Skeletal muscle satellite cell (primary cell): ENCODE data around the gene ESR1.
A peak's percentile ranks its signal among the peaks of the same experiment; 100 is the strongest.

Experiments used
- H3K27me3 ChIP-seq: 2 replicates; pipeline ENCODE4 v1.7.0; 2013; ENCODE audit warnings: low read length; ENCODE audit not compliant: control insufficient read depth, insufficient read depth
- H3K36me3 ChIP-seq: 2 replicates; pipeline ENCODE4 v1.7.0; 2013; ENCODE audit warnings: mild to moderate bottlenecking, control low read depth, low read length; ENCODE audit not compliant: insufficient read depth
- H3K4me1 ChIP-seq: 2 replicates; pipeline ENCODE4 v1.7.0; 2013; ENCODE audit warnings: low read length; ENCODE audit not compliant: control insufficient read depth, insufficient read depth
- H3K4me2 ChIP-seq: 2 replicates; pipeline ENCODE4 v1.7.0; 2013; ENCODE audit warnings: mild to moderate bottlenecking, low read length
- H3K4me3 ChIP-seq: 2 replicates; pipeline ENCODE4 v1.7.0; 2013; ENCODE audit warnings: low read length
- H3K9ac ChIP-seq: 2 replicates; pipeline ENCODE4 v1.7.0; 2013; ENCODE audit warnings: mild to moderate bottlenecking, low read depth, low read length, moderate library complexity
- H3K9me3 ChIP-seq: replicated peaks from 2 replicates; pipeline ENCODE4 v1.7.0; 2013; ENCODE audit warnings: mild to moderate bottlenecking, control low read depth, low read length

The ESR1 gene

DNA sequence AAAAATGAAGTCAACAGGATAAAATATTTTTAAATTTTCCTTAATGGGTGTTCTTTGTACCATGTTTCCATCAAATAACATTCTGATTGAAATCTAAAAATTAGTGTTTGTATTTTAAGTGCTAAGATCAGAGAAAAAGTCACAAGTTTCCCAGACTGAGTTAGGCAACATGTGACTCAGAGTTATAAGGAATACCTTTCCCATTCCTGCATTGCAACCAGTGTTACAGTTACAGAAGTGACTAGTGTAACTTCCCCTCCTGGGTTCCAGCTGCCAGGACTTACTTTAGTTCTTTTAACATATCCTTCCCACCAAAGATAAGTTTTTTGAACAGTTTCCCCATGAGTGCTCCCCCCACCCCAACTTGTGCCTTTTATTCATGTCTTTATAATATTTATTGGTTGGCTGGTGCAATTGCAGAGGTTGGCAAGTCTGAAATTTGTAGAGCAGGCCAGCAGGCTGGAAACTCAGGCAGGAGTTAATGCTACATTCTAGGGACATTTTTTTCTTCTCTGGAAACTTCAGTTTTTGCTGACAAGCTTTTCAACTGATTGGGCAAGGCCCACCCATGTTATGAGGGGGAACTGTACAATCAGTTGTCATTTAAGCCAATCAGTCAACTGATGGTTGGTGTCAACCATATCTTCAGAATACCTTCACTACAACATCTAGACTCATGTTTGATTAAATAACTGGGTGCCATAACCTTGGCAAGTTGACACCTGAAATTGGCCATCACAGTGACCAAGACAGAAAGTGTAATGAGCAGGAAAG lies 22.9 kb upstream of the ESR1 start:
- no peaks in the 10 kb centered on the region for H3K4me1 ChIP-seq
- no peak overlapping the region for H3K9ac ChIP-seq
- H3K4me2 ChIP-seq: no peak overlapping the region

DNA sequence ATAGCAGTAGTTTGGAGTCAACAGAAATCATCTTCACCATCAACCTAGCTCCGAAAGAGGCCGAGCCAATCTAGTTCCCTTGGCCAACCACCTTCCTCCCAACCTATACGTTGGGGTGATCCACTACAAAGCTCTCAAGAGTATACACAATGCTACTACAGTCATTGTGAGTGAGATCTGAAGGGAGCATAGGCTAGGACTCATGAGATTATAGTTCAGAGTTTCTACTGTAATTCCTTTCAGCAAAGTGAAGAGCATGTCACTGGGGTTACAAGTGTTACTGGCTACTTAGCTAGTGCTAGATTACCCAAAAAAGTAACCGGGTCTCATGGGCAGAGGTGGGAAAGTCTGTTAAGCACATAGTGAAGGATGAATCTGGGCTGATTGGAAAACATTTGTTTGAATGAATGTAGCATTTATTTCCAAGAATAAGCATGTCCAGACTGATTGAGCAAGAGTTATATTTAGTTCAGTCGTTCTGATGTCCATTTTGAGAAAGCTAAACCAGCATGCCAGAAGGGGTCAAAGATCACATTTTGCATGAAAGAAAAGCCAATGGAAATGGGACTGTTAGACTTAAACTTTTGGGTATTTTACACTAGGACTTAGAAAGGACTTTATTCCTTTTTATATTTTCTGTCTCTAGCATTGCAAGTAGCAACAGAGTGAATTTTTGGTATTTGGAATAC lies 10.5 kb upstream of the ESR1 start:
- Histone ChIP-seq H3K4me2 (no peak overlapping the region), H3K27me3 (no peaks in the 10 kb centered on the region), H3K4me3 (no peak overlapping the region), H3K4me1 (no peaks in the 10 kb centered on the region), H3K9ac (no peak overlapping the region), H3K9me3 (no peaks in the 10 kb centered on the region), H3K36me3 (no peaks in the 10 kb centered on the region)

More for the DNA sequence above, 22.9 kb upstream of the ESR1 start:
- no peaks in the 10 kb centered on the region for H3K36me3 ChIP-seq
- no peaks in the 10 kb centered on the region for H3K27me3 ChIP-seq
- no peaks in the 10 kb centered on the region for H3K9me3 ChIP-seq
- no peak overlapping the region for H3K4me3 ChIP-seq

DNA sequence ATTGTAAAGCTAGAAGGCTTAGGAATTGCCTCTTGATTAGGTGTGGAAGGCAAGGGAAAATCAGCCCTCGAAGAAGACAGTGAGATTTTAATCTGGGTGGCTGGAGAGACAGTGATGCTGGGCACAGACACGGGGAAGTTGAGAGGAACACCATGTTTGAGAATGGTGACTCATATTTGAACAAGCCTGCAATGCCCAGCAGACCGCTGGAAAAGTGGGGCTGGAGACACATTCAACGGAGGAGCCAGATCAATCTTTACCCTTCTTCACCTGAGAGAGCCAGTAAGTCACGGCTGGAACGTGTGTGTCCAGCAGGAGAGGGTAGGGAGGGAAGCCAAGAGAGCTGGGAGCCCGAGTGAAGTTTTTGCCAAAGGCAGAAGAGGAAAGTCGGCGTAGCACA lies 3.7 kb upstream of the ESR1 start:
- H3K9me3 ChIP-seq: no peaks in the 10 kb centered on the region
- H3K4me3 ChIP-seq: no peak overlapping the region
- H3K27me3 ChIP-seq: peaks cover 45% of the 10 kb centered on the region
- H3K4me1 ChIP-seq: peaks cover 31% of the 10 kb centered on the region
- H3K4me2 ChIP-seq: no peak overlapping the region
- no peak overlapping the region for H3K9ac ChIP-seq
- no peaks in the 10 kb centered on the region for H3K36me3 ChIP-seq

DNA sequence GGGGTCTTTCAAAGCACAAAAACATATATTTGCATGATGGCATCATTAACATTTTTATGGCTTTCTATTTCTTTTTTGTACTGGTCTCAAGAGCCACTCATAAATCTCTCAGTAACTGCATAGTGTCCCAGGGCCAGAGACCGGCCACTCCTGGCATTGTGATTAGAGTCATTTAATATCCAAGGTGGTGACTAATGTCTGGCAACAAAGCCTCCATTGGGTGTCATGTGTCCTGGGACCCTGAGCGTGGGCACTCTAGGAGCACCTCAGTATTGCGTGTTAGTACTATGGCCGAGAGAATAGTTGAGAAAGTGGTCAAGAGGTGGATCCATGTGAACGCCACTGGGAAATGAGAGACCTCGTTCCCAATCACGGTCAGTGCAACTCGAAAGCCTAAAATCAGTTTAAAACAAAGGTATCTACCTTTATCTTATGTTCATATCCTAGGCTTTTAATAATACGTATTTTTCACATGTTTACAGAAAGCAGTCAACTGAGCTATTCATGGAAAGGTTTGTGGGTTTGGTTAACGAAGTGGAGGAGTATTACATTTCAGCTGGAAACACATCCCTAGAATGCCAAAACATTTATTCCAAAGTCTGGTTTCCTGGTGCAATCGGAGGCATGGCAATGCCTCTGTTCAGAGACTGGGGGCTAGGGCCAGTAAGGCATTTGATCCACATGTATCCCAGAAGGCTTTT lies 2.7 kb upstream of the ESR1 start:
- Histone ChIP-seq H3K36me3 (no peaks in the 10 kb centered on the region), H3K4me3 (peak overlapping the region; percentile 5), H3K9me3 (no peaks in the 10 kb centered on the region), H3K4me1 (peaks cover 34% of the 10 kb centered on the region), H3K9ac (no peak overlapping the region), H3K4me2 (peak overlapping the region; percentile 66), H3K27me3 (peaks cover 54% of the 10 kb centered on the region)

DNA sequence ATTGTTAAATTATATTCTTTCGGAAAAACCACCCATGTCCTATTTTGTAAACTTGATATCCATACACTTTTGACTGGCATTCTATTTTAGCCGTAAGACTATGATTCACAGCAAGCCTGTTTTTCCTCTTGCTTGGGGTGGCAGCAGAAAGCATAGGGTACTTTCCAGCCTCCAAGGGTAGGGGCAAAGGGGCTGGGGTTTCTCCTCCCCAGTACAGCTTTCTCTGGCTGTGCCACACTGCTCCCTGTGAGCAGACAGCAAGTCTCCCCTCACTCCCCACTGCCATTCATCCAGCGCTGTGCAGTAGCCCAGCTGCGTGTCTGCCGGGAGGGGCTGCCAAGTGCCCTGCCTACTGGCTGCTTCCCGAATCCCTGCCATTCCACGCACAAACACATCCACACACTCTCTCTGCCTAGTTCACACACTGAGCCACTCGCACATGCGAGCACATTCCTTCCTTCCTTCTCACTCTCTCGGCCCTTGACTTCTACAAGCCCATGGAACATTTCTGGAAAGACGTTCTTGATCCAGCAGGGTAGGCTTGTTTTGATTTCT lies 2.1 kb upstream of the ESR1 start:
- peak overlapping the region; percentile 51 for H3K4me3 ChIP-seq
- no peaks in the 10 kb centered on the region for H3K9me3 ChIP-seq
- H3K9ac ChIP-seq: no peak overlapping the region
- H3K4me1 ChIP-seq: peaks cover 34% of the 10 kb centered on the region
- H3K4me2 ChIP-seq: peak overlapping the region; percentile 66
- peaks cover 61% of the 10 kb centered on the region for H3K27me3 ChIP-seq
- no peaks in the 10 kb centered on the region for H3K36me3 ChIP-seq

DNA sequence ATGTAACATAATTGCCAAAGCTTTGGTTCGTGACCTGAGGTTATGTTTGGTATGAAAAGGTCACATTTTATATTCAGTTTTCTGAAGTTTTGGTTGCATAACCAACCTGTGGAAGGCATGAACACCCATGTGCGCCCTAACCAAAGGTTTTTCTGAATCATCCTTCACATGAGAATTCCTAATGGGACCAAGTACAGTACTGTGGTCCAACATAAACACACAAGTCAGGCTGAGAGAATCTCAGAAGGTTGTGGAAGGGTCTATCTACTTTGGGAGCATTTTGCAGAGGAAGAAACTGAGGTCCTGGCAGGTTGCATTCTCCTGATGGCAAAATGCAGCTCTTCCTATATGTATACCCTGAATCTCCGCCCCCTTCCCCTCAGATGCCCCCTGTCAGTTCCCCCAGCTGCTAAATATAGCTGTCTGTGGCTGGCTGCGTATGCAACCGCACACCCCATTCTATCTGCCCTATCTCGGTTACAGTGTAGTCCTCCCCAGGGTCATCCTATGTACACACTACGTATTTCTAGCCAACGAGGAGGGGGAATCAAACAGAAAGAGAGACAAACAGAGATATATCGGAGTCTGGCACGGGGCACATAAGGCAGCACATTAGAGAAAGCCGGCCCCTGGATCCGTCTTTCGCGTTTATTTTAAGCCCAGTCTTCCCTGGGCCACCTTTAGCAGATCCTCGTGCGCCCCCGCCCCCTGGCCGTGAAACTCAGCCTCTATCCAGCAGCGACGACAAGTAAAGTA lies 547 bp upstream of the ESR1 start:
- H3K4me1 ChIP-seq: peaks cover 34% of the 10 kb centered on the region
- peak overlapping the region; percentile 58 for H3K4me3 ChIP-seq

DNA sequence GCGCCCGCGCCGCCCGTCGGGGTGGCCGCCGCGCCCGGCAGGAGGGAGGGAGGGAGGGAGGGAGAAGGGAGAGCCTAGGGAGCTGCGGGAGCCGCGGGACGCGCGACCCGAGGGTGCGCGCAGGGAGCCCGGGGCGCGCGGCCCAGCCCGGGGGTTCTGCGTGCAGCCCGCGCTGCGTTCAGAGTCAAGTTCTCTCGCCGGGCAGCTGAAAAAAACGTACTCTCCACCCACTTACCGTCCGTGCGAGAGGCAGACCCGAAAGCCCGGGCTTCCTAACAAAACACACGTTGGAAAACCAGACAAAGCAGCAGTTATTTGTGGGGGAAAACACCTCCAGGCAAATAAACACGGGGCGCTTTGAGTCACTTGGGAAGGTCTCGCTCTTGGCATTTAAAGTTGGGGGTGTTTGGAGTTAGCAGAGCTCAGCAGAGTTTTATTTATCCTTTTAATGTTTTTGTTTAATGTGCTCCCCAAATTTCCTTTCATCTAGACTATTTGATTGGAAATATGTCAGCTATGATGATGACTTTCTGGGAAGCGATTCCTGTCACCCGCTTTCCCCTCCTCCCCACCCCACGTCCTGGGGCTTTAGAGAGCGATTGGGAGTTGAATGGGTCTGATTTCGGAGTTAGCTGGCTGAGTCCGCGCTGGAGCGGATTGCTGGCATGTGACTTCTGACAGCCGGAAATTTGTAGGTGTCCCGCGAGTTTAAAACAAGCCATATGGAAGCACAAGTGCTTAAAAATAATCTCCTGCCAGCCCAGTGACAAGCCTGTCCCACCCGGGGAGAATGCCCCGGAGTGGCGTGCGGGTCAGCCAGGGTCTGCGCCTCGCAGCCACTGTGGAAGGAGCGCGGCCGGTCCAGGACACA lies 1.1 kb downstream of the ESR1 start:
- no peaks in the 10 kb centered on the region for H3K9me3 ChIP-seq

More for the DNA sequence above, 547 bp upstream of the ESR1 start:
- H3K9ac ChIP-seq: no peak overlapping the region
- H3K36me3 ChIP-seq: no peaks in the 10 kb centered on the region
- peak overlapping the region; percentile 81 for H3K4me2 ChIP-seq
- H3K27me3 ChIP-seq: peaks cover 74% of the 10 kb centered on the region
- H3K9me3 ChIP-seq: no peaks in the 10 kb centered on the region

DNA sequence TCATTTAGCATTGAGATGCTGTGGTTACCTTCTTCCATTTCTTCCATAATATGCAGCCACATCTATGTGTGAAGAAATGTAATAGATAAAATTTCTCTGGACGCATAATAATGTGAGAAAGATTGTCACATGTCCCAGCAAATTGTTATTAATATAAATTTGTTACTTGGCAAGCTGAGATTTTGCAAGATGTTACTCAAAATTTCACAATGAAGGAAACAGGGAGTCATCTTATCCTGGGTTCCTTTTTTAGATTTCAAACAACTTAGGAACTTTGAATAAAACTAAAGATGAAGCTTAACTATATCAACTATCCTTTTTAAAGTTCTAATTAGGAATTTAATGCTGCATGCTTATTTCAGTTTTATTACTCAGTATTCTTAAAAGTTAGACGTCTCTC lies 3.6 kb downstream of the ESR1 start:
- Histone ChIP-seq H3K4me1 (peaks cover 21% of the 10 kb centered on the region), H3K27me3 (peaks cover 76% of the 10 kb centered on the region), H3K4me2 (no peak overlapping the region), H3K4me3 (no peak overlapping the region), H3K9me3 (no peaks in the 10 kb centered on the region), H3K9ac (no peak overlapping the region), H3K36me3 (no peaks in the 10 kb centered on the region)

More for the DNA sequence above, 1.1 kb downstream of the ESR1 start:
- H3K4me2 ChIP-seq: peak overlapping the region; percentile 81
- peaks cover 79% of the 10 kb centered on the region for H3K27me3 ChIP-seq
- no peak overlapping the region for H3K9ac ChIP-seq
- peak overlapping the region; percentile 58 for H3K4me3 ChIP-seq
- H3K36me3 ChIP-seq: no peaks in the 10 kb centered on the region
- H3K4me1 ChIP-seq: peaks cover 34% of the 10 kb centered on the region

DNA sequence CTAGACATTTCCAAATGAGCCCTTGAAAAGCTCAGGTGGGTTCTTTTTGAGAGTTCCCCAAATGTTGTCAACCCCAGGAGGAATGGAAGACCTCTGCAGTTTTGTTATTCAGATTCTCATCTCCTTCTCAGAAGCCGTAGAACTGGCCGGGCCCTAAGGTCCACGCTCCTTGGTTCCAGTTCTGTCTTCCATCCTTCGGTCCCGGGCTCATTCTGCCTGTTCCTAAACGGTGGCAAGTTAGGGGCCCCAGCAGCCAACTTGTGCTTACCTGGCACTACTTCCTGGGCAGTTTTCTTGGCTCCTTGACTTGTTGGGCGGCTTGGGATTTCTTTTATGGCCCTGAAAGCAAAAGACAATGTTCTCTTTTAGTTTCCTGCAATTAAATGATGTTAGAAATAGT lies 6.4 kb downstream of the ESR1 start:
- Histone ChIP-seq H3K4me2 (no peak overlapping the region), H3K27me3 (peaks cover 63% of the 10 kb centered on the region), H3K9ac (no peak overlapping the region), H3K4me3 (no peak overlapping the region), H3K4me1 (peaks cover 2% of the 10 kb centered on the region), H3K36me3 (no peaks in the 10 kb centered on the region), H3K9me3 (no peaks in the 10 kb centered on the region)

DNA sequence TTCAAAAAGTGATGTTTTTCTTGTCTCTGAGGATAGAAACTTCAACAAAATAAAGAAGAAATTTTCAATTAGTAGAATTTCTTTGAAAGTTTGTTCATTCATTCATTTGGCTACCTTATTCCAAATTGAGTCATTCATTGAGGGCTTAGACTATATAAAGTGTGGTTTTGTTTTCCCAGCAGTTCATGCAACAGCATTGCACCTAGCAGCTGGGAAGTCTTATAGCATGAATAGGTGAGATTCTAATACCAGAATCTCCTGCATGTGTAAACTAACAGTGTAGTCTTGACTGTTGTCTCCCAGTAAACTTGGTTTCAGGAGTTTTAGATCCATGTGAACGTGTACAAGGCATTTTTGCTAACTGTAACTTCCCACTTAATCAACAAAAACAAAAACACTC lies 7.1 kb downstream of the ESR1 start:
- Histone ChIP-seq H3K4me3 (no peak overlapping the region), H3K36me3 (no peaks in the 10 kb centered on the region), H3K4me2 (no peak overlapping the region), H3K9ac (no peak overlapping the region), H3K9me3 (no peaks in the 10 kb centered on the region), H3K4me1 (no peaks in the 10 kb centered on the region), H3K27me3 (peaks cover 56% of the 10 kb centered on the region)
